ENCODE results near the gene OXCT2. TPM values are rescaled to one million over a fixed set of nuclear protein-coding genes. Genes with fewer than 3 reads are reported as not detected.

Gene OXCT2
- polyA plus RNA-seq, 1 donor from 2014 or later, result 0.93 TPM

DNA sequence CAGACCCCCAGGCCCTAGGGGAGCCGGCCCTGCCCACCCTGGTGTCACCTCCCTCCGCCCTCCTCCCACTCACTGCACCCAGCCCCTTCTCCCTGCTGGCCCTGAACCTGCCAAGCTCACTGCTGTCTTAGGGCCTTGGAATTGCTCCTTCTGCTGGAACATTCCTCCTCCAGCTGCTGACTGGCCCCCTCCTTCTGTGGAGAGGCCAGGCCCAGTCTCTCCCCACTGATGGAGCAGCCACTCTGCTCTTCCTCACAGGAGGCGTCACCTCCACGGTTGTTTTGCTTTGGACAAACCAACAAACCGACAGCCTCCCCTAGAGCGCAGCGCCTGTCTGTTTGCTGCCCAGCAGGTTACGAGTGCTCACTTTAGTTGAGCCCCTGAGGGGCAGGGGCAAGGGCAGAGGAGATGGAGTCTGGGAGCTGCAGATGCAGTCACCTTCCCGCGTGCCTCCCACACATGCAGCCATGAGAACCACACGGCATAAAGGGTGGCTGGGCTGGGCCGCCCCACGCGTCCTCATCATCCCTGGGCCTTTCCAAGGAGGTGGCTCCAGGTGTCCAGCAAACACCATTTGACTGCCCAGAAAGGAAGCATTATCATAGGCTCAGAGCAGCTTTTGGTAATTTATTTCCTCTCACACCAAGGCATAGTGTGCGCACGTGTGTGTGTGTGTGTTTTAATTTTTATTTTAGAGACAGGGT is 9.4 kb downstream of the OXCT2 start:
- Mint-ChIP-seq H3K4me3 (no peak overlapping the region), H3K27me3 (no peaks in the 10 kb centered on the region), H3K36me3 (peaks cover 1% of the 10 kb centered on the region), H3K27ac (peak overlapping the region in 1 of 3 donors; percentile 82), H3K4me1 (no peaks in the 10 kb centered on the region), H3K9me3 (no peaks in the 10 kb centered on the region)

GRCh38 chr1:39761016-39761415 is 10.1 kb downstream of the OXCT2 start:
- no peaks in the 10 kb centered on the region for H3K27me3 Mint-ChIP-seq
- H3K4me3 Mint-ChIP-seq, result no peak overlapping the region
- H3K9me3 Mint-ChIP-seq, result no peaks in the 10 kb centered on the region
- H3K27ac Mint-ChIP-seq, result no peak overlapping the region
- H3K36me3 Mint-ChIP-seq, result peaks cover 4% of the 10 kb centered on the region
- no peaks in the 10 kb centered on the region for H3K4me1 Mint-ChIP-seq

DNA sequence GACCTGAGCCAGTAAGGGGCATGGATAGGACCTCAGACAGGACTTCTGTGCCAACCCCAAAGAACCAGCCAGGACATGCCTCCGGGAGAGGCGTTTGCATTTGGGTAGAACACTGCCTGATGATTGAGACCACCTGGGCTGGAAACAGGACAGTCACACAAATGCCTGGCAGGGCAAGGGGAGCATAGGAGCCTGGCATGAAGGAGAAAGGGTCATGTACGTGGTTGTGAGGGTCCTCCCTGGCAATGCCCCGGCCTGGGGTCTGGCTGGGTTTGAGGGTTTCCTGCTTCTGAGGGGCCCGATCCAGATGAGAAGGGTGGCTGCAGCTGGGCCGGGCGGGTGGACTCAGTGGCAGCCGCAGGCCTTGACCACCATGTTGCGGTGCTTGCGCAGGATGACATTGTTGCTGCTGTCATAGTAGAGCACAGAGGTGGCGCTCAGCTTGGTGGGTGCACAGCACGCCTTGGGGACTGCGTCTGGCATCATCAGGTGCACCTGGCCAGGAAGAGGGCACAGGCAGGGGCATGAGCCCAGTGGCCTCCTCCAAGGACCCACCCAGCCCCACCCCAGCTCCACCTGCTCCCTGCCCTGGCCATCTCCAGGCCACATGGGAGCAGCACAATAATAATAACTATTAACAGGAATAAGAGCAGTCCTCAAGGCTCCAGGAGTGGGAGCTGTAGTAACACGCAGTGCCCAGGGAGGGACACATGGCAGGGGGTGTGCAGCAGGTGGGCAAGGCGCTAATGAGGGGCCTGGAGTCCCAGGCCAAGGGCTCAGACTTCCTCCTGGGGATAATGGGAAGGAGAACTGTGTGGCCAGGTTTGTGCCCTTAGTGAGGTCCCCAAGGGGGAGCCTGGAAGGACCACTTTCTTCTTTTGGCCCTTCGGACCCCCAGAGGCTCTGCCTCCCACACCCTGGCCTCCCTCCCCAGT is 10.8 kb downstream of the OXCT2 start:
- Mint-ChIP-seq H3K4me3 (no peak overlapping the region), H3K36me3 (peaks cover 4% of the 10 kb centered on the region), H3K27me3 (no peaks in the 10 kb centered on the region), H3K27ac (no peak overlapping the region), H3K4me1 (no peaks in the 10 kb centered on the region), H3K9me3 (no peaks in the 10 kb centered on the region)

DNA sequence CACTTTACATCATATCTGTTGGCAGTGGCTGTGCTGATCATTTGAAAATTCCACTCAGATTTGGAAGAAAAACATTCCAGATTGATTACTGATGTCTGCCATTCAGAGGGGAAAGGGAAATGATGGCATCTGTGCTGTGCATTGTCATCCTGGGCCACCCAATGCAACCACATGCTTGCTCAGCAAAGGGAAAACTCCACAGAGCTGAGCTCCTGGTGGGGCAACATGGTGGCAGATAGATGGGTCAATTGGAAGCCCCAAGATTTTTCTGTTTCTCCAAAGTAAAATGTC is 11.8 kb downstream of the OXCT2 start:
- Mint-ChIP-seq H3K4me3 (no peak overlapping the region), H3K36me3 (peaks cover 4% of the 10 kb centered on the region), H3K4me1 (no peaks in the 10 kb centered on the region), H3K9me3 (no peaks in the 10 kb centered on the region), H3K27ac (peak overlapping the region in 1 of 3 donors; percentile 84), H3K27me3 (no peaks in the 10 kb centered on the region)

GRCh38 chr1:39758556-39759435 is 12.4 kb downstream of the OXCT2 start:
- peak overlapping the region in 1 of 3 donors; percentile 84 for H3K27ac Mint-ChIP-seq
- no peak overlapping the region for H3K4me3 Mint-ChIP-seq
- no peaks in the 10 kb centered on the region for H3K9me3 Mint-ChIP-seq
- no peaks in the 10 kb centered on the region for H3K4me1 Mint-ChIP-seq
- H3K36me3 Mint-ChIP-seq, result peaks cover 4% of the 10 kb centered on the region
- no peaks in the 10 kb centered on the region for H3K27me3 Mint-ChIP-seq

DNA sequence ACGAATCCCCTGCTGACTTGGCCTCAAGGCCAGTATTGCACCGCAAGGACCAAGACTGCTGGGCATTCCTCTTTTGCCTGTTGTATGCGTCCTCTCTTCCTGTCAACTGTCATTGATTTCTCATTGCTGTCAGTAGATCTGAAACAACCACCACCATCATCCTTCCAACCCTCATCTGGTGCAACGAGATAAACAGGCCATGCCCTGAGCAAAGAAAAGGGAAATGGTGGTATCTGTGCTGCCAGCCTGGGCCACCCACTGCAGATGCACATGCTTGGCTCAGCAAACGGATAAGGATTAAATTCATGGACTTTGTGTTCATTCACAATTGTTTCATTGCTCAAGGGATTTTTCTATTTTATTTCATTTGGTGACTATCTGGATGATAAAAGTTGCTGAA is 13.6 kb downstream of the OXCT2 start:
- Mint-ChIP-seq H3K4me1 (no peaks in the 10 kb centered on the region), H3K36me3 (peaks cover 8% of the 10 kb centered on the region), H3K27me3 (no peaks in the 10 kb centered on the region), H3K4me3 (no peak overlapping the region), H3K27ac (peak overlapping the region in 1 of 3 donors; percentile 32), H3K9me3 (no peaks in the 10 kb centered on the region)

DNA sequence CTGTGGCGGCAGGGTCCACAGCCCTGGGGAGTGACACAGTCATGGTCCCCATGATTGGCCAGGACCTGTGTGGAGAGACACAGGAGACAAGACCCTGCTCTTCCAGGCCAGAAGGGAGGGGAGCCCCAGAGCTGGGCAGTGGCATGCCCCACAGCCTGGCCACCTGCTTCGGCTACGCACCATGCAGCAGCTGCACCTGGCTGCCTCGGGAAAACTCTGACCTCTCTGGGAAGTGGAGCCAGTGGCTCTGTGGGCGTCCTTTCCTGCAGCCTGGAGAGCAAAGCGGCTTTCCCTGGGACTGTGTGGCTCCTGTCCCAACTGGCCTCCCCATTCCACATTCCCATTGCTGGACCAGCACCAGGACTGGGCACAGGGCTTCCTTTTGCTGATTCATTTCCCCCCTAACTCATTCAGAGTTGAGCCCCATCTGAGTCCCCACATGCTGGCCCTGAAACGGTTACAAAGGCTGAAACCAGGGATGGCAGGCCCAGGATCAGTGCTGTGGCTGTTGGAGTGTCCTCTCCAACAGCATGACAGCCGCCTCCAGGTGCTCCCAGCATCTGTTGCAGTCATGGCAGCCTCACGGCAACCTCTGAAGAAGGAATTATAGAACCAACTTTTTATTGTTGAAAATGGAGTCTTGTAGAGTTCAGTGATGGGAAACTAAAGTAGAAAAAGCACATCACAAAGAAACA is 15.0 kb downstream of the OXCT2 start:
- H3K4me1 Mint-ChIP-seq, result peaks cover 0 to 1% (median 0%) of the 10 kb centered on the region in 3 donors
- H3K27me3 Mint-ChIP-seq, result no peaks in the 10 kb centered on the region
- H3K9me3 Mint-ChIP-seq, result no peaks in the 10 kb centered on the region
- no peak overlapping the region for H3K4me3 Mint-ChIP-seq
- H3K36me3 Mint-ChIP-seq, result peaks cover 12% of the 10 kb centered on the region
- H3K27ac Mint-ChIP-seq, result no peak overlapping the region

DNA sequence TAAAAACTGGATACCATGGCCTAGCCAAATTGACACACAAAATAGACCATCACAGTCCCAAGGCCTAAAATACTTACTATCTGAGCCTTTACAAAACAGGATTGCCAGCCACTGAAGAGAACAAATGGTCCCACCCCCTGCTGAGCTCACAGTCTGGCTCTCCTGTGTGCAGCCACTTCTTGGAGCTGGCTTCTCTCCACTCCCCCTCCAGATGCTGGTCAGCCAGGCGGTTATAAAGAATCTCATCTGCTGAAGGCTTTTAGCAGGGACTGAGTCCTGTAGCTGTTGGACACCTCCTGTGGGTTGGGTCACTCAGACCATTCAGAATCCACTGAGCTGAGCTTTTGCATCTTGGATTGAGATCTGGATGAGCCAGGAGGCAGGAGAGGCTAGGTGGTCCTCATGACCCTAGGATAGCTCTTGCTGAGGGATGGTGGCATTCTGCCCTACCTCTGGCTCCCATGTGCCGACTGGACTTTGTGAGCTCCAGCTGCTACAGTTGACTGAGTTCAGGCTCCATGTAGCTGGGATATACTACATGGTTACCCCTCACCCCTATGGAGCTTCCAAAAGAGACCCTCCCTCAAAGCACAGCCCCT is 16.1 kb downstream of the OXCT2 start:
- Mint-ChIP-seq H3K27ac (peak overlapping the region in 1 of 3 donors; percentile 39), H3K36me3 (peaks cover 13% of the 10 kb centered on the region), H3K4me3 (no peak overlapping the region), H3K9me3 (no peaks in the 10 kb centered on the region), H3K4me1 (peaks cover 0 to 2% (median 0%) of the 10 kb centered on the region in 3 donors), H3K27me3 (no peaks in the 10 kb centered on the region)

GRCh38 chr1:39754026-39754570 is 17.1 kb downstream of the OXCT2 start:
- Mint-ChIP-seq H3K9me3 (no peaks in the 10 kb centered on the region), H3K4me3 (no peak overlapping the region), H3K27me3 (no peaks in the 10 kb centered on the region), H3K27ac (no peak overlapping the region), H3K4me1 (peaks cover 0 to 2% (median 0%) of the 10 kb centered on the region in 3 donors), H3K36me3 (peaks cover 13% of the 10 kb centered on the region)

- Mint-ChIP-seq H3K27me3 (no peaks in the 10 kb centered on the region), H3K9me3 (no peaks in the 10 kb centered on the region), H3K4me1 (peaks cover 0 to 2% (median 0%) of the 10 kb centered on the region in 3 donors), H3K4me3 (no peak overlapping the region), H3K36me3 (peaks cover 13% of the 10 kb centered on the region), H3K27ac (no peak overlapping the region)
Observed at GRCh38 chr1:39753132-39754025, 17.8 kb downstream of the OXCT2 start.

DNA sequence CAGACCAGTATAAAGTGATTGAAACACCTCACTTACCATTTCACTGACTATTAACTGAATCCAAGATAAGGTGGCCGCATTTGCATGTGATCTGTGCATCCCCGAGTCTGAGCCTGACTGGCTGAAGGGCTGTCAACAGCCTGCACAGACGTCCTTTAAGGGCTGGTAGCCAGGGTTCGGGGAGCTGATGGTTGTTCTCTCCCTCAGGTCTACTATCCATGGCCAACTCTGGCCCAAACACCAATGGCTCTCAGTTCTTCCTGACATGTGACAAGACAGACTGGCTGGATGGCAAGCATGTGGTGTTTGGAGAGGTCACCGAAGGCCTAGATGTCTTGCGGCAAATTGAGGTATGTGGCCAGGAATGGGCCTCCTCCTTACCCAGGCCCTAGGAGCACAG is 18.4 kb downstream of the OXCT2 start:
- Mint-ChIP-seq H3K27ac (peak overlapping the region in 1 of 3 donors; percentile 27), H3K4me1 (peaks cover 0 to 2% (median 0%) of the 10 kb centered on the region in 3 donors), H3K27me3 (no peaks in the 10 kb centered on the region), H3K36me3 (peaks cover 13% of the 10 kb centered on the region), H3K4me3 (no peak overlapping the region), H3K9me3 (no peaks in the 10 kb centered on the region)

GRCh38 chr1:39751595-39751994 is 19.6 kb downstream of the OXCT2 start:
- Mint-ChIP-seq H3K36me3 (peaks cover 17% of the 10 kb centered on the region), H3K27ac (no peak overlapping the region), H3K27me3 (no peaks in the 10 kb centered on the region), H3K4me1 (peaks cover 0 to 6% (median 5%) of the 10 kb centered on the region in 3 donors), H3K9me3 (no peaks in the 10 kb centered on the region), H3K4me3 (no peak overlapping the region)

GRCh38 chr1:39745016-39745670 is 26.0 kb downstream of the OXCT2 start:
- Mint-ChIP-seq H3K9me3 (no peaks in the 10 kb centered on the region), H3K36me3 (peaks cover 11% of the 10 kb centered on the region), H3K27me3 (no peaks in the 10 kb centered on the region), H3K4me3 (peak overlapping the region in 1 of 4 donors; percentile 49), H3K27ac (no peak overlapping the region), H3K4me1 (peaks cover 7 to 11% (median 7%) of the 10 kb centered on the region in 3 donors)
